Measurements from ENCODE around the gene ZNF608.

- TF ChIP-seq CTCF (IDR thresholded peaks at IDR 0.05) (no peak), POLR2AphosphoS5 (IDR thresholded peaks at IDR 0.05) (no peak)
Measured at GRCh38 chr5:124698770-124699169, 47.7 kb downstream of the ZNF608 start.
